HepG2 (cell line): ENCODE measurements around the gene THAP6. TPM values are rescaled to one million over a fixed set of nuclear protein-coding genes. Genes with fewer than 3 reads are reported as not detected.

ENCODE experiments used
- ATAC-seq: fragments of 200-7000 bp; cut with Tn5 transposase; 3 replicates; pipeline ENCODE4 v1.9.1; 2020; ENCODE audit warnings: mild to moderate bottlenecking, moderate library complexity
- Bru-seq: library from RNA; stranded (reverse); fragments of 400-500 nt; gene quantifications from one replicate; lab custom pipeline; 2021; lab: Mats Ljungman, UMichigan
- BruChase-seq, 2 experiments: library from RNA; stranded (reverse); fragments of 400-500 nt; gene quantifications; one replicate each; lab custom pipeline; 2021; lab: Mats Ljungman, UMichigan
- BruUV-seq: library from RNA; stranded (reverse); fragments of 400-500 nt; replicated peaks from 2 replicates; lab custom pipeline; 2021; lab: Mats Ljungman, UMichigan
- CTCF ChIA-PET: fragments of 300-600 bp; formaldehyde crosslinking; extraction: SDS; loops from one replicate; lab custom pipeline; 2021; ENCODE audit warnings: low total read pairs, inconsistent platforms, low intra/inter-chr PET ratio; lab: Yijun Ruan, JAX
- POLR2A ChIA-PET: fragments of 350-600 bp; sonication (Branson Sonifier 250); formaldehyde crosslinking; loops from one replicate; lab custom pipeline; 2020; ENCODE audit warnings: antibody characterized with exemption, inconsistent platforms; lab: Yijun Ruan, JAX
- DNase-seq: peaks from one replicate; pipeline ENCODE4 v3.0.0-alpha.2; 2015; ENCODE audit warnings: low spot score
- FAIRE-seq: peaks from 3 replicates; lab custom pipeline; 2011; peaks lifted over from hg19 to GRCh38; lab: Jason Lieb, UNC
- H2AFZ ChIP-seq: one replicate; pipeline ENCODE4 v1.6.1; 2011; ENCODE audit warnings: low read length, inconsistent platforms
- H3K27ac ChIP-seq: fragments of 300-600 bp; 3 replicates; pipeline ENCODE4 v1.8.0; 2011; ENCODE audit warnings: mixed run types, mild to moderate bottlenecking, mixed read lengths, low read length, inconsistent platforms; ENCODE audit not compliant: insufficient read depth; ENCODE audit errors: extremely low read length
- H3K27me3 ChIP-seq, 2 experiments: fragments of 200-600 bp in 1 of 2; 2 replicates in 1 of 2; 3 replicates in 1 of 2; pipeline versions ENCODE4 v1.6.0 to v1.8.0; 2011; ENCODE audit warnings: low read length in 2 of 2, mild to moderate bottlenecking in 2 of 2, moderate library complexity in 2 of 2, inconsistent platforms in 1 of 2; ENCODE audit not compliant: insufficient read depth in 2 of 2, control insufficient read depth in 1 of 2
- H3K36me3 ChIP-seq, 2 experiments: fragments of 200-600 bp in 1 of 2; replicated peaks in 1 of 2; 2 replicates in 1 of 2; 3 replicates in 1 of 2; pipeline versions ENCODE4 v1.5.1 to v1.8.0; 2011; ENCODE audit warnings: low read length in 2 of 2, inconsistent platforms in 1 of 2; ENCODE audit not compliant: insufficient read depth in 2 of 2, control insufficient read depth in 1 of 2
- H3K4me1 ChIP-seq: 2 replicates; pipeline ENCODE4 v1.5.1; 2012; ENCODE audit warnings: low read length, inconsistent platforms; ENCODE audit not compliant: insufficient read depth
- H3K4me2 ChIP-seq: 2 replicates; pipeline ENCODE4 v1.6.0; 2011; ENCODE audit warnings: low read depth, low read length, inconsistent platforms
- H3K4me3 ChIP-seq, 3 experiments: fragments of 200-600 bp in 1 of 3; sonication (generic), shearing (Covaris generic) in 1 of 3; replicated peaks in 1 of 3; 2 replicates each; pipeline ENCODE4 v1.5.1; 2011 to 2016; ENCODE audit warnings: low read length in 3 of 3, inconsistent platforms in 2 of 3, low read depth in 2 of 3, mild to moderate bottlenecking in 2 of 3, control low read depth in 1 of 3, mixed read lengths in 1 of 3; ENCODE audit not compliant: insufficient read depth in 1 of 3
- H3K79me2 ChIP-seq: one replicate; pipeline ENCODE4 v1.6.1; 2011; ENCODE audit warnings: low read length, inconsistent platforms; ENCODE audit not compliant: insufficient read depth
- H3K9ac ChIP-seq: 2 replicates; pipeline ENCODE4 v1.6.0; 2011; ENCODE audit warnings: mild to moderate bottlenecking, low read depth, low read length, inconsistent platforms; ENCODE audit not compliant: insufficient read depth
- H3K9me3 ChIP-seq: 2 replicates; pipeline ENCODE4 v1.5.1; 2012; ENCODE audit warnings: mild to moderate bottlenecking, low read length
- H4K20me1 ChIP-seq: 2 replicates; pipeline ENCODE4 v1.6.0; 2011; ENCODE audit warnings: inconsistent platforms, mild to moderate bottlenecking, low read length, moderate library complexity; ENCODE audit not compliant: insufficient read depth
- ETV5 ChIP-seq: IDR thresholded peaks from 2 replicates; pipeline ENCODE4 v1.6.1; 2018; ENCODE audit warnings: missing biosample characterization, missing genetic modification reagents, inconsistent platforms, borderline replicate concordance
- FOSL1 ChIP-seq: sonication (generic); formaldehyde crosslinking; IDR thresholded peaks from 2 replicates; pipeline ENCODE4 v1.9.0; 2021; ENCODE audit warnings: missing genetic modification reagents, borderline replicate concordance
- HNF1B ChIP-seq: sonication (generic); formaldehyde crosslinking; IDR thresholded peaks from 2 replicates; pipeline ENCODE4 v1.5.1; 2020; ENCODE audit warnings: mild to moderate bottlenecking, moderate library complexity, missing genetic modification reagents
- NCOA5 ChIP-seq: sonication (generic); formaldehyde crosslinking; IDR thresholded peaks from 2 replicates; pipeline ENCODE4 v1.4.0; 2020; ENCODE audit warnings: missing genetic modification reagents
- PLSCR1 ChIP-seq: sonication (generic); formaldehyde crosslinking; IDR thresholded peaks from 2 replicates; pipeline ENCODE4 v1.5.0; 2020; ENCODE audit warnings: missing genetic modification reagents, mild to moderate bottlenecking, borderline replicate concordance
- SAP130 ChIP-seq: IDR thresholded peaks from 2 replicates; pipeline ENCODE4 v1.6.1; 2016; ENCODE audit warnings: low read depth
- ZNF138 ChIP-seq: sonication (generic); formaldehyde crosslinking; IDR thresholded peaks from 2 replicates; pipeline ENCODE4 v1.5.0; 2020; ENCODE audit warnings: mild to moderate bottlenecking, low read depth, missing genetic modification reagents
- ZNF605 ChIP-seq: sonication (generic); formaldehyde crosslinking; IDR thresholded peaks from 2 replicates; pipeline ENCODE4 v1.8.0; 2022; ENCODE audit warnings: mild to moderate bottlenecking, missing genetic modification reagents
- ZNF672 ChIP-seq: sonication (generic); formaldehyde crosslinking; IDR thresholded peaks from 2 replicates; pipeline ENCODE4 v1.8.1; 2022; ENCODE audit warnings: missing genetic modification reagents
- whole genome bisulfite sequencing: methylation state at CpG from one replicate; pipeline ENCODE4 v1.1.6; 2017; ENCODE audit warnings: low lambda C conversion rate; 5-methylcytosine and 5-hydroxymethylcytosine counted together
- in situ Hi-C: cut with HindIII; loops from 2 replicates; pipeline ENCODE4 v1.10.0; 2017; ENCODE audit warnings: low pct_unique_long_range_greater_than_20kb; ENCODE audit not compliant: extremely low pct_ligation_motif_present
- intact Hi-C: fragments of 100-400 bp; cut with micrococcal nuclease; formaldehyde crosslinking; loops from one replicate; pipeline ENCODE4 v1.10.0; 2022; ENCODE audit not compliant: unreplicated experiment
- long read RNA-seq, 2 experiments: library from RNA in 1 of 2; library from polyadenylated mRNA in 1 of 2; stranded (forward) in 1 of 2; unstranded in 1 of 2; transcript quantifications; one replicate each; pipeline ENCODE4 v2.0.0, GENCODE V29; 2019 to 2022
- polyA minus RNA-seq, 3 experiments: library from RNA; depleted of rRNA, polyadenylated mRNA; stranded (reverse); fragments of >200 nt; gene quantifications; 2 replicates each; pipeline ENCODE4 v1.2.3, GENCODE V29; 2011; ENCODE audit warnings: low replicate concordance in 1 of 3
- polyA plus RNA-seq, 8 experiments: library from polyadenylated mRNA; depleted of rRNA in 3 of 8; stranded (reverse) in 7 of 8; unstranded in 1 of 8; fragments of >200 nt; fragmentation: Illumina TruSeq in 4 of 8; extraction: Trizol in 4 of 8; gene quantifications; 2 replicates each; pipeline versions ENCODE4 v1.2.1 to v1.2.3, GENCODE V29; 2011 to 2016; ENCODE audit warnings: low read depth in 4 of 8, missing spikeins in 1 of 8, mixed read lengths in 1 of 8; ENCODE audit not compliant: insufficient read depth in 1 of 8
- total RNA-seq, 5 experiments: library from RNA; depleted of rRNA; stranded (reverse); fragments of >200 nt; fragmentation: Illumina TruSeq; extraction: Trizol; gene quantifications; 2 replicates each; pipeline ENCODE4 v1.2.3, GENCODE V29; 2016; ENCODE audit warnings: low read depth in 1 of 5
- TF ChIP-seq, protein P1 (sequence below): sonication (generic); formaldehyde crosslinking; conservative IDR thresholded peaks from 2 replicates; pipeline ENCODE4 v1.4.0; 2020; ENCODE audit warnings: missing genetic modification reagents

The THAP6 gene, protein sequence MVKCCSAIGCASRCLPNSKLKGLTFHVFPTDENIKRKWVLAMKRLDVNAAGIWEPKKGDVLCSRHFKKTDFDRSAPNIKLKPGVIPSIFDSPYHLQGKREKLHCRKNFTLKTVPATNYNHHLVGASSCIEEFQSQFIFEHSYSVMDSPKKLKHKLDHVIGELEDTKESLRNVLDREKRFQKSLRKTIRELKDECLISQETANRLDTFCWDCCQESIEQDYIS
- total RNA-seq (2016; rRNA removed; fragmentation: Illumina TruSeq; extraction: Trizol) (9.3 and 10.6 TPM in 2 replicates), polyA plus RNA-seq (2011; rRNA removed) (14.4 and 14.7 TPM in 2 replicates), polyA minus RNA-seq (2011; rRNA and poly(A)+ RNA removed; ENCODE audit: low replicate concordance) (6.8 and 8.8 TPM in 2 replicates), Bru-seq, nascent RNA (percentile 78 among the genes with signal in this experiment), BruChase-seq, experiment 1, labeled RNA remaining after a 6-hour chase (percentile 64 among the genes with signal in this experiment), BruChase-seq, experiment 2, labeled RNA remaining after a 2-hour chase (percentile 74 among the genes with signal in this experiment)
- 1.7 and 1.8 TPM in 2 replicates for total RNA-seq (2016; cell fraction: cytosol; rRNA removed; fragmentation: Illumina TruSeq; extraction: Trizol; ENCODE audit: low read depth)
- 8.6 and 13.2 TPM in 2 replicates for total RNA-seq (2016; cell fraction: insoluble cytoplasmic fraction; rRNA removed; fragmentation: Illumina TruSeq; extraction: Trizol)
- total RNA-seq (2016; cell fraction: membrane; rRNA removed; fragmentation: Illumina TruSeq; extraction: Trizol), result 5.3 and 6.3 TPM in 2 replicates
- 17.5 and 22.6 TPM in 2 replicates for total RNA-seq (2016; cell fraction: nucleus; rRNA removed; fragmentation: Illumina TruSeq; extraction: Trizol)
- polyA plus RNA-seq (2011; cell fraction: cytosol; rRNA removed), result 3.2 and 3.9 TPM in 2 replicates
- polyA plus RNA-seq (2011; cell fraction: nucleus; rRNA removed), result 20.7 and 26.6 TPM in 2 replicates
- 8.7 and 8.8 TPM in 2 replicates for polyA plus RNA-seq (2012)
- 1.7 and 1.9 TPM in 2 replicates for polyA plus RNA-seq (2016; cell fraction: cytosol; fragmentation: Illumina TruSeq; extraction: Trizol; ENCODE audit: low read depth)
- polyA plus RNA-seq (2016; cell fraction: insoluble cytoplasmic fraction; fragmentation: Illumina TruSeq; extraction: Trizol; ENCODE audit: low read depth), result 7.0 and 7.6 TPM in 2 replicates
- polyA plus RNA-seq (2016; cell fraction: membrane; fragmentation: Illumina TruSeq; extraction: Trizol; ENCODE audit: low read depth), result 3.2 and 3.3 TPM in 2 replicates
- polyA plus RNA-seq (2016; cell fraction: nucleus; fragmentation: Illumina TruSeq; extraction: Trizol; ENCODE audit: insufficient read depth, low read depth), result 19.8 and 22.2 TPM in 2 replicates
- polyA minus RNA-seq (2011; cell fraction: cytosol; rRNA and poly(A)+ RNA removed), result 5.9 and 6.3 TPM in 2 replicates
- polyA minus RNA-seq (2011; cell fraction: nucleus; rRNA and poly(A)+ RNA removed), result 49.4 and 58.6 TPM in 2 replicates
- long read RNA-seq, experiment 1, transcript THAP6-201 (5 exons, 3,549 nt), result major isoform, 5 of 7 reads
- long read RNA-seq, experiment 1, partial matches to known transcripts, result 0 of 7 reads
- long read RNA-seq, experiment 1, other reads (novel, unspliced or antisense), result 1 of 7 reads
- long read RNA-seq, experiment 2, partial matches to known transcripts, result 1 of 16 reads
- long read RNA-seq, experiment 2, other reads (novel, unspliced or antisense), result 14 of 16 reads

DNA sequence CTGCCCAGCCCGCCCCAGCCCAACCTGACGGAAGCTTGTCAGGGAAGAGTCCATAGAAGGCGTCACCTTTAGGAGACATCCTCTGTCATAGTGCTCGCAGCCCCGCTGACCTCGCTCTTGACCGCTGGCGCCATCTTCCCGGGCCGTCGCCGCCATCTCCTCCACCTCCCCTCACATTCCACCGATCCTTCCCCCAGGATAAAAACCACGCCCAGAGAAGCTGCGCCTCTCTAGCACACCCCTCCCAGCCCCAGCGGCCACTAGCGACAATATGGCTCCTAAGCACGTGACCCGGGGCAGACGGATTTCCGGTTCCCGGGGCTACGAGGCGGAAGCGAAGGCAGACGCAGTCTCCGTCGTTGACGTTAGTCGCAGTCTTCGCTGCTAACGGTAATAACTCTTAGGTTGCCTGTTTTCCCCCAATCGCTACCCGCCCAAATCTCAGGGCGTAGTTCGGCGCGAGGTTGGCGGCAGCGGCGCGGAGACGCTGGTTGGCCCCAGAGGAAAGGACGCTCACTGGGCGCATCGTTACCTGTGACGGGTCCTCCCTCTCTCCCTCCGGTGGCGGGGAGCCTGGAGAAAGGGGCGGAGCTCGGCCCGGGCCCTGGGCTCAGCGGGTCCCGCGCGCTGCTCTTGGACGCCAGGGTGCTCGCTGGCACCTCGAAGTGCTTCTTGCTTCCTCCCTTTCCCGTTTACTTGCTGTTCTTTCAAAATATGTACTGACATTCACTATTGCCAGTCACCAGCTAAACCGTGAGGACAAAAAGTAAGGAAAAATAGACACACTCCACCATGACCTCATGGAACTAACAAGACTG is at the start of gene THAP6, which contains the start of gene RCHY1:
Gene THAP6, plus strand, starts transcription at position 343 of the 818 bp plus-strand sequence. CDS start 980 bp downstream, outside the sequence.
Gene RCHY1, minus strand, starts transcription at position 273 of the 818 bp plus-strand sequence. Its CDS starts 117 bp downstream, at position 156.
- peak within 1 kb of the TSS; percentile 81 to 98 (median 89) for H3K4me3 ChIP-seq
- TF ChIP-seq ETV5 (CRISPR knock-in tag) (peak; percentile 58; the same call in 1 of the 2 replicates), PLSCR1 (CRISPR knock-in tag) (no peak), HNF1B (CRISPR knock-in tag) (peak; percentile 89), ZNF672 (CRISPR knock-in tag) (no peak), ZNF138 (CRISPR knock-in tag) (0 out of 2 replicates have a peak, but pooled peaks have one; percentile 22), FOSL1 (CRISPR knock-in tag) (no peak), NCOA5 (CRISPR knock-in tag) (no peak), ZNF605 (CRISPR knock-in tag) (peak; percentile 86), SAP130 (CRISPR knock-in tag) (peak; percentile 97)
- TF ChIP-seq, protein P1, sequence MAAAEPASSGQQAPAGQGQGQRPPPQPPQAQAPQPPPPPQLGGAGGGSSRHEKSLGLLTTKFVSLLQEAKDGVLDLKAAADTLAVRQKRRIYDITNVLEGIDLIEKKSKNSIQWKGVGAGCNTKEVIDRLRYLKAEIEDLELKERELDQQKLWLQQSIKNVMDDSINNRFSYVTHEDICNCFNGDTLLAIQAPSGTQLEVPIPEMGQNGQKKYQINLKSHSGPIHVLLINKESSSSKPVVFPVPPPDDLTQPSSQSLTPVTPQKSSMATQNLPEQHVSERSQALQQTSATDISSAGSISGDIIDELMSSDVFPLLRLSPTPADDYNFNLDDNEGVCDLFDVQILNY (CRISPR knock-in tag), result 0 out of 2 replicates have a peak, but pooled peaks have one; percentile 28

More for the DNA sequence above, at the start of gene THAP6, which contains the start of gene RCHY1:
- Histone ChIP-seq H3K27me3 (no peaks in the 10 kb centered on the region; a peak in 1 of 5 replicates), H3K9me3 (no peaks in the 10 kb centered on the region), H3K27ac (peak within 1 kb of the TSS; percentile 77), H3K4me2 (peak within 1 kb of the TSS; percentile 85), H3K9ac (peak within 1 kb of the TSS; percentile 88), H3K79me2 (peaks cover 53% of the 10 kb centered on the region), H3K4me1 (peaks cover 45% of the 10 kb centered on the region), H3K36me3 (peaks cover 2 to 16% of the 10 kb centered on the region in 2 experiments), H4K20me1 (no peaks in the 10 kb centered on the region), H2AFZ (peak within 1 kb of the TSS; percentile 72)
- peak; percentile 91 for FAIRE-seq
- ChIA-PET POLR2A (interaction anchor here (0.8 to 2.8 kb wide), 9 partner anchors 9 to 210 kb away, joined by 3 to 19 read pairs (median 4); partner anchors contain the start of gene USO1), CTCF (no interaction called here)
- BruUV-seq, result TSS peak; percentile 79
- DNase-seq, result peak; percentile 96
- in situ Hi-C loops (no loop called here), intact Hi-C loops (no loop called here)
- ATAC-seq, result peak; percentile 98
- 2% methylated on average over 34 of the region's 61 CpGs for WGBS
